Fibroblast of mammary gland (primary cell): Measurements from ENCODE around the gene UBAC2.

Source experiments
- DNase-seq: peaks from one replicate; pipeline ENCODE4 v3.0.0-alpha.2; 2010; ENCODE audit warnings: low read depth
- H3K4me3 ChIP-seq: 2 replicates; pipeline ENCODE4 v1.5.1; 2011; ENCODE audit warnings: low read depth, mild to moderate bottlenecking, low read length, moderate library complexity; ENCODE audit not compliant: control insufficient read depth
- CTCF ChIP-seq: conservative IDR thresholded peaks from 2 replicates; pipeline ENCODE4 v1.5.1; 2011; ENCODE audit warnings: low read depth, low read length, inconsistent platforms; ENCODE audit not compliant: control insufficient read depth, insufficient read depth

Gene UBAC2

GRCh38 chr13:99260216-99260615 is 59.6 kb downstream of the UBAC2 start:
- TF ChIP-seq CTCF: no peak
- no peak overlapping the region for H3K4me3 ChIP-seq
- no peak for DNase-seq

GRCh38 chr13:99261059-99261458 is 60.4 kb downstream of the UBAC2 start:
- DNase-seq: no peak
- H3K4me3 ChIP-seq: no peak overlapping the region
- no peak for TF ChIP-seq CTCF

GRCh38 chr13:99263126-99263785 is 62.6 kb downstream of the UBAC2 start:
- no peak for DNase-seq
- no peak for TF ChIP-seq CTCF
- no peak overlapping the region for H3K4me3 ChIP-seq

- TF ChIP-seq CTCF: no peak
- H3K4me3 ChIP-seq: no peak overlapping the region
Measured at GRCh38 chr13:99264051-99264450, 63.4 kb downstream of the UBAC2 start.

GRCh38 chr13:99265162-99265800 is 64.6 kb downstream of the UBAC2 start:
- TF ChIP-seq CTCF: no peak
- no peak overlapping the region for H3K4me3 ChIP-seq
- DNase-seq: no peak

More at GRCh38 chr13:99264051-99264450, 63.4 kb downstream of the UBAC2 start:
- no peak for DNase-seq

GRCh38 chr13:99265821-99266426 is 65.3 kb downstream of the UBAC2 start:
- DNase-seq: peak; percentile 69
- peak; percentile 62 for TF ChIP-seq CTCF

GRCh38 chr13:99266827-99267226 is 66.2 kb downstream of the UBAC2 start:
- no peak for DNase-seq
- TF ChIP-seq CTCF: no peak

More at GRCh38 chr13:99265821-99266426, 65.3 kb downstream of the UBAC2 start:
- H3K4me3 ChIP-seq: no peak overlapping the region

More at GRCh38 chr13:99266827-99267226, 66.2 kb downstream of the UBAC2 start:
- H3K4me3 ChIP-seq: no peak overlapping the region
